SW 1271 (cell line): ENCODE data around the gene VAMP1.
A peak's percentile ranks its signal among the peaks of the same experiment; 100 is the strongest.
"Not testable (repeated sequence)": the region's sequence is repeated elsewhere in the genome, so short reads cannot be mapped to it uniquely, and the experiment has no call there.

ENCODE experiments used
- DNase-seq, 2 experiments: peaks; one replicate each; lab custom pipeline; 2025; lab: John Stamatoyannopoulos, UW

VAMP1 gene

GRCh38 chr12:6469609-6470374, 685 bp downstream of the VAMP1 start:
- DNase-seq: no peak

- no peak for DNase-seq
Observed at GRCh38 chr12:6469092-6469491, 1.4 kb downstream of the VAMP1 start.

DNA sequence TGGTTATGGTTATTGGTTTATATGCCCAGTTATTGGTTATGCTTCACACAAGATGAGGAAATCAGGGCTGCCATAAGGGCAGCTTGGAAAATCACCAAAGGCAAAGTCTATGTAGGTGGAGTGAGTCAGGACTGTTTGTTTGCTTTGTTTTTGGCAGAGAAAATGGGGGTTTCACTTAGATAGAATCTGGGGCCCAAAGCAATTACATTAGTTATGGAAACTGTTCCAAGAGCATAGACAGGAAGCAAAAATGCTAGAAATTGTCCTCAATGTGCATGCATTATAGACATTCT, 2.2 kb downstream of the VAMP1 start:
- DNase-seq: no peak

DNA sequence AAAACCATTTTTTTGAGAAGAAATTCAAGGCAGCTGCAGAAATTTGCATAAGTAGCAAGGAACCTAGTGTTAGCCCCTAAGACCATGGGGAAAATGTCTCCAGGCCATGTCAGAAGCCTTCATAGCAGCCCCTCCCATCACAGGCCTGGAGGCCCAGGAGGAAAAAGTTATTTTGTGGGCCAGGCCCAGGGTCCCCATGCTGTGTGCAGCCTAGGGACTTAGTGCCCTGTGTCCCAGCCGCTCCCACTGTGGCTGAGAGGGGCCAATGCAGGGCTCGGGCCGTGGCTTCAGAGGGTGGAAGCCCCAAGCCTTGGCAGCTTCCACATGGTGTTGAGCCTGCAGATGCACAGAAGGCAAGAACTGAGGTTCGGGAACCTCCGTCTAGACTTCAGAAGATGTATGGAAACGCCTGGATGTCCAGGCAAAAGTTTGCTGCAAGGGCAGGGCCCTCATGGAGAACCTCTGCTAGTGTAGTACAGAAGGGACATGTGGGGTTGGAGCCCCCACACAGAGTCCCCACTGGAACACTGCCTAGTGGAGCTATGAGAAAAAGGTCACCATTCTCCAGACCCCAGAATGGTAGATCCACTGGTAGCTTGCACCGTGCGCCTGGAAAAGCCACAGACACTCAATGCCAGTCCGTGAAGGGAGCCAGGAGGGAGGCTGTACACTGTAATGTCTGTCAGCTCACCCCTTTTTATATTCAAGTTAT, 2.8 kb downstream of the VAMP1 start:
- not testable (repeated sequence) for DNase-seq

DNA sequence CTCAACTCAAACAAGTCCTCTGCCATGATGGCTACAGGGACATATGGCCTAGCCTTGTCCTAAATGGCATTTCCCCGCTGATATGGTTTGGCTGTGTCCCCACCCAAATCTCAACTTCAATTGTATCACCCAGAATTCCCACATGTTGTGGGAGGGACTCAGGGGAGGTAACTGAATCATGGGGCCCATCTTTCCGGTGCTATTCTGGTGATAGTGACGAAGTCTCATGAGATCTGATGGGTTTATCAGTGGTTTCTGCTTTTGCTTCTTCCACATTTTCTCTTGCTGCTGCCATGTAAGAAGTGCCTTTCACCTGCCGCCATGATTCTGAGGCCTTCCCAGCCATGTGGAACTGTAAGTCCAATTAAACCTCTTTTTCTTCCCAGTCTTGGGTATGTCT, 3.7 kb downstream of the VAMP1 start:
- DNase-seq: not testable (repeated sequence)

GRCh38 chr12:6466184-6466573, 4.3 kb downstream of the VAMP1 start:
- no peak for DNase-seq

- peak; percentile 26 to 75 for DNase-seq
Observed at GRCh38 chr12:6465467-6466183, 4.9 kb downstream of the VAMP1 start.

DNA sequence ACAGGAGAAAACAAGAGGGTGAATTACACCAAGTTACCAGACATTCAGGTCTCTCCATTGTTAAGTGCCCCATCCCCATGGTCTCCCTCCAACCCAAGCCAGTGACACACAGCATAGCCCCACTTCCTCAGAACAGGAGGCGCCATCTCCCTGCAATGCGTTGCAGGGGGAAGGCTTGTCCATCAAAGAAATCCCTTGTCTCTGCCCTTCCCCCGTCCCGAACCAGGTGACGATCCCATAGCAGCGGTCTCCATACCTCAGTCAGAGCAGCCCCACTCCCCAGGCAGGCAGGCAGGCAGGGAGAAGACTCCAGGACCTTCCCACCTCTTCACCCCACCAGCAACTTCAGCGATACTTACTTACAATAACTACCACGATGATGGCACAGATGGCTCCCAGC, 5.9 kb downstream of the VAMP1 start:
- no peak for DNase-seq

- DNase-seq: no peak
Observed at GRCh38 chr12:6463858-6464257, 6.6 kb downstream of the VAMP1 start.

DNA sequence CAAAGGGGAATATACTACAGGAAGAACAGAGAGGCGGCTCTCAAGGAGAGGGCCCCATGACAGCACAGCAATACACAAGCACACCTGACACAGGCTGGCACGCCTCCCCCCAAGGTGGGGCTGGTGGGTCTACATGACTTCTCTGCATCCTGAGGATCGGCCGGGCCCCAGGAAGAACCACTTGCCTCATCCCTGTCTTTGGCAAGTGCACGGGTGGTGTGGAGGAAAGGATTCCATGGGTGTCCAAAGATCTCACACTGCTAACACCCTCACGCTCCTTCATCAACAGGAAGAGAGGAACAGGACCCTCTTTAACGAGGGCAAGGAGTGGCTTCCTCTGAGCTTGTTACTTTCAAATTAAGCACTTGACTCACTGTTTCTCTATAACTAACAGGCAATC, 7.3 kb downstream of the VAMP1 start:
- no peak for DNase-seq

GRCh38 chr12:6462234-6462995, 8.1 kb downstream of the VAMP1 start:
- no peak for DNase-seq

GRCh38 chr12:6461401-6462233, 8.9 kb downstream of the VAMP1 start:
- no peak for DNase-seq

- no peak for DNase-seq
Observed at GRCh38 chr12:6460751-6461371, 9.6 kb downstream of the VAMP1 start.

GRCh38 chr12:6459004-6459337, 11.5 kb downstream of the VAMP1 start:
- no peak for DNase-seq

GRCh38 chr12:6458281-6459003, 12.0 kb downstream of the VAMP1 start:
- no peak for DNase-seq

DNA sequence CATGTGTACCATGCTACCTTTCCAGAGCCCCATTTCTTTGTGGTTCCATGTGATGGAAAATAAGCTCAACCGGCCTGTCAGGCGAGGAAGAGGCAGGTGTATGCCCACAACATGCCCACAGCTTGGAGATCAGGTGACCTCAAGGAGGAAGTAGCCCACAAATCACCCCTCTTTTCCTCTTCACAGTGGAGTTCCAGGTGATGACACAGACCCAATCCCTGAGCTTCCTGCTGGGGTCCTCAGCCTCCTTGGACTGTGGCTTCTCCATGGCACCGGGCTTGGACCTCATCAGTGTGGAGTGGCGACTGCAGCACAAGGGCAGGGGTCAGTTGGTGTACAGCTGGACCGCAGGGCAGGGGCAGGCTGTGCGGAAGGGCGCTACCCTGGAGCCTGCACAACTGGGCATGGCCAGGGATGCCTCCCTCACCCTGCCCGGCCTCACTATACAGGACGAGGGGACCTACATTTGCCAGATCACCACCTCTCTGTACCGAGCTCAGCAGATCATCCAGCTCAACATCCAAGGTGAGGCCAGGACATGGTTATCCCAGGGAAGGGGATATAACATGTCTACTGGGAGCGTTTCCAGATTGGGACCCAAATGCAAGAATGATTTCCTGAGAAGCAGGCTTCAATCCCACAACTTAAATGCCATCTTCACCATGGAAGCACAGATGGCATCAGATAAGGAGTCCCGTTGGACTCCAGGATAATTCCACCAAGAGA, 13.1 kb downstream of the VAMP1 start:
- DNase-seq: no peak

- DNase-seq: no peak
Observed at GRCh38 chr12:6452944-6453630, 17.4 kb downstream of the VAMP1 start.

DNA sequence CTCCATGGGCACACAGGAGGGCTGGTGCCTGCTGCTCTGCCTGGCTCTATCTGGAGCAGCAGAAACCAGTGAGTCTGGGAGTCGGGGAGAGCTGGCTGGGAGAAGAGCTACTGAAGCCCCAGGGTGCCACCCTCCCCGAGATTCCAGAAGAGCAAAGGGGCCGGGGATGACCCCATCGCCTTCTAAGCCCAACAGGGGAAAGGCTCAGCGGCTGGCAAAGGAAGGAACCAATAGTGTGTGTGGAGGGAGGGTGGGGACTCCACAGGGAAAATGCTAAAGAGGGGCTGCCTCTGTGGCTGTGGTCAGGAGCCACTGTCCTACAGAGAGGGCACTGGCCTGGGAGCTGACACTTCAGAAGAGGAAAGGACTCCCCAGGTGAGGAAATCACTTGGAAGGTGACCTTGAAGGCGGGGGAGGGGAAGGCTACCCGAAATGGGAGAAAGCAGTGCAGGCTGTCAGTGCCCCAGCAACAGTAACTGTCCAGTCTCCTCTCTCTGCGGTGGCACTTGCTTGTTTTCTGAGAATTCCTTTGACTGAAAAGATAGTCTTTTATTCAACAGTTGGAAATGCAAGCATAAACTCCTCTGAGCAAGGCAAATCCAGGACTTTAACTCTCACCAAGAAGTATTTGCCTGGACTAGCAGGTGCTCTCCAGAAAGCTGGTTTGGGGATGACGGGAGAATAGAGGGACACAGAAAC, 18.1 kb downstream of the VAMP1 start:
- peak in 1 of 2 experiments; percentile 65 for DNase-seq
